ENCODE data around the gene FNDC1. TPM values are rescaled to one million over a fixed set of nuclear protein-coding genes. Genes with fewer than 3 reads are reported as not detected.

FNDC1 gene
- total RNA-seq, 1 donor from 2014 or later = 0.09 TPM

- H3K27ac Mint-ChIP-seq (ENCODE audit: unreplicated experiment) = no peak overlapping the region
- H3K9me3 Mint-ChIP-seq = peaks cover 3% of the 10 kb centered on the region
- H3K4me1 Mint-ChIP-seq = no peaks in the 10 kb centered on the region
- DNase-seq (ENCODE audit: low read depth, low spot score) = no peak
- no peak overlapping the region for H3K4me3 Mint-ChIP-seq
- no peak for TF ChIP-seq CTCF (conservative IDR thresholded peaks at IDR 0.05)
- peaks cover 37% of the 10 kb centered on the region for H3K27me3 Mint-ChIP-seq (ENCODE audit: low read depth)
- H3K36me3 Mint-ChIP-seq (ENCODE audit: low read depth) = no peaks in the 10 kb centered on the region
These were observed 24.7 kb downstream of the FNDC1 start for GRCh38 chr6:159193923-159194322.

- Mint-ChIP-seq H3K27me3 (ENCODE audit: low read depth) (peaks cover 37% of the 10 kb centered on the region), H3K4me3 (no peak overlapping the region), H3K9me3 (peaks cover 3% of the 10 kb centered on the region), H3K36me3 (ENCODE audit: low read depth) (no peaks in the 10 kb centered on the region), H3K27ac (ENCODE audit: unreplicated experiment) (no peak overlapping the region), H3K4me1 (no peaks in the 10 kb centered on the region)
- DNase-seq (ENCODE audit: low read depth, low spot score) = no peak
- no peak for TF ChIP-seq CTCF (conservative IDR thresholded peaks at IDR 0.05)
These were observed 25.2 kb downstream of the FNDC1 start for GRCh38 chr6:159194421-159194820.

- TF ChIP-seq CTCF (conservative IDR thresholded peaks at IDR 0.05) = no peak
- H3K36me3 Mint-ChIP-seq (ENCODE audit: low read depth) = no peaks in the 10 kb centered on the region
- H3K4me3 Mint-ChIP-seq = no peak overlapping the region
- no peaks in the 10 kb centered on the region for H3K4me1 Mint-ChIP-seq
- H3K9me3 Mint-ChIP-seq = no peaks in the 10 kb centered on the region
- peaks cover 40% of the 10 kb centered on the region for H3K27me3 Mint-ChIP-seq (ENCODE audit: low read depth)
- no peak for DNase-seq (ENCODE audit: low read depth, low spot score)
- no peak overlapping the region for H3K27ac Mint-ChIP-seq (ENCODE audit: unreplicated experiment)
These were observed 27.3 kb downstream of the FNDC1 start for GRCh38 chr6:159196430-159196975.

- Mint-ChIP-seq H3K9me3 (no peaks in the 10 kb centered on the region), H3K4me1 (no peaks in the 10 kb centered on the region), H3K27me3 (ENCODE audit: low read depth) (peaks cover 40% of the 10 kb centered on the region), H3K27ac (ENCODE audit: unreplicated experiment) (no peak overlapping the region), H3K4me3 (no peak overlapping the region), H3K36me3 (ENCODE audit: low read depth) (no peaks in the 10 kb centered on the region)
- DNase-seq (ENCODE audit: low read depth, low spot score) = no peak
- TF ChIP-seq CTCF (conservative IDR thresholded peaks at IDR 0.05) = no peak
These were observed 28.1 kb downstream of the FNDC1 start for GRCh38 chr6:159197251-159197650.

- Mint-ChIP-seq H3K4me1 (no peaks in the 10 kb centered on the region), H3K4me3 (no peak overlapping the region), H3K36me3 (ENCODE audit: low read depth) (no peaks in the 10 kb centered on the region), H3K27me3 (ENCODE audit: low read depth) (peaks cover 22% of the 10 kb centered on the region), H3K27ac (ENCODE audit: unreplicated experiment) (no peak overlapping the region), H3K9me3 (no peaks in the 10 kb centered on the region)
- no peak for TF ChIP-seq CTCF (conservative IDR thresholded peaks at IDR 0.05)
- no peak for DNase-seq (ENCODE audit: low read depth, low spot score)
These were observed 32.1 kb downstream of the FNDC1 start for GRCh38 chr6:159201336-159201735.

Data from neural crest cell (in vitro differentiated cells).